DMS114 treated with DMSO at 0.1 percent for 48 hours (cell line): Measurements from ENCODE around the gene NDP.
"Not testable (repeated sequence)": the region's sequence is repeated elsewhere in the genome, so short reads cannot be mapped to it uniquely, and the experiment has no call there.

Experiments used
- DNase-seq: peaks from one replicate; lab custom pipeline; 2025; ENCODE audit not compliant: unreplicated experiment; lab: John Stamatoyannopoulos, UW

The NDP gene

DNA sequence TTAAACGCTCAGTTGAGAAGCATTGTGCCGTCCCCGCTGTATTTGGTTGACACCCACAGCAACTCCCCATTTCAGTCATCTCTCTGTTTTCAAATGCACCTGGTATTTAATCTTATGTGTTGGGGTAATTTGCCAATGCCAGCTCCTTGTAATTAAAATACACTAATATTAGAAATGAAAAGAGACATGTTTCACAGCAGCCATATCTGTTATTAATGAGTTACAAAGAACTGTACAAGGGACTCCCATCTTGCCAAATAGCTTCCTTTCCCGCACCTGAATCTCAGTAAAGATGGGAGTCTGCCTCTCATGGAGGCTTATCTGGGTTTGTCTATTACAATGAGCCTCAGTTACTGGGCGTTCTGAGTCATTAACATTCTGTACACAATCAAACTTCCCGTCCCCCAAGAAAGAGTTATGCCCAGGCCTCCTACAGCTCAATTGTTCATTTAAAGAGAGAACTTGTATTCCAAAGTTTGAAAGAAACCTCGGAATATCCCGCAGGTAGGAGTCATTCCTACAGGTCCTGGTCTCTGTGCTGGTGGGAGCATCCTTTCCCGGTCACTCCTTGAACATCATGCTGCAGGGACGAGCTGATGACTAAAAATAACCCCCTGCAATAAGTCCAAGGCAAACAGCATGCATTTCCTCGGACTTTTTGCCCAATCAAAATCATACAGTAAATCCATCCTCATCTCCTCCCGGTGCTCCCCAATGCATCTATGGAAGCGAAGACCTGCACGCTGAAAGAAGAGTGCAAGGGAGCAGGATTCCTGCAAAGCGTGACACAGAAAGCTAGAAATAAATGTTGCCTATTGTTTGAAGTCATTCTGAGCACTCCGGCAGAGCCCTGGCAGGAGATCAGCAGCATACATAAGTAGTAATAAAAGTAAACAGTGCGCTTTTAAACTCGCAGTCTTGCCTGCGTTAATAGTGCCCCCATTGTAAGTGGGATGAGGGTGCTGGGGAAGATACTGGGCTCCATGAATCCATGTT lies 926 bp downstream of the NDP start:
- DNase-seq = no peak

GRCh38 chrX:43970528-43970927 lies 2.7 kb downstream of the NDP start:
- DNase-seq = no peak

- no peak for DNase-seq
Observed at GRCh38 chrX:43969504-43970501, 3.4 kb downstream of the NDP start.

DNA sequence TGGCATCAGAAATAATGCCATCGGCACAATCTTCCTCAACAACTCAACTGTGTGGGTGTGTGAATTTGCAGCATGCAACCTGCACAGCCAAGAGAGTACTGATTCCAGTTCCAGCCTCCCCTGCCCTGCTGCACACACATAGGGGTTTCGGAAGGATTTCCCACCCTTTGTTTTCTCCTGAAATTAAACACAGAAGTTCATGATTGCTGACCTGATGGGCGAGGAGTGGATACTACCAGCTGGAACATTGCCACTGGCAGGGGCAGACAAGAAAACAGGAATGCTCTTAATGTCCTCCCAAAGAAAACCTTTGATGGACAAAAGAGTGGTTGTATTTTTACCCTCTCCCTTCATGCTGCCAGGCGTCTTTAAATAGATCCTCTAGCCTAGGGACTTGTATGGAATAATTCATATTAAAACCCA lies 4.8 kb downstream of the NDP start:
- DNase-seq = no peak

- DNase-seq = no peak
Observed at GRCh38 chrX:43964936-43965335, 8.3 kb downstream of the NDP start.

GRCh38 chrX:43963726-43964125 lies 9.5 kb downstream of the NDP start:
- DNase-seq = no peak

DNA sequence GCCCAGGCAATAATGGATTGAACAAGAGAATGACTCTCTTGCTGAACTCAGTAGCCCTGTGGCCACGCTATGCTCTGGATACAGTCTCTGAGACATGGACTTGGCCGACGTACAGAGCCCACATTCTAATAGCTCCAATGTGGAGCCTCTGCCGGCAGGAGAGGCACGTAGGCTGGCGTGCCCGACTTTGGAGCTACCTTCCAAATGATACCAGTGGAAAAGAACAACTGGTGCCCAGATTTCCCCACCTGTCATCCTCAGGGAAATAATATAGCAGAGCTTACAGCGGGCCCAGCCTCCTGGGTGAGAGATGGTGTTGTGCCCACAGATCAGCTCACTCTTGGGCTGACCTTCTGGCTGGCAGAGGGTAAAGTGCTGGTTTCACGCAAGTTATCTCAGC lies 10.6 kb downstream of the NDP start:
- DNase-seq = no peak

GRCh38 chrX:43961699-43962098 lies 11.5 kb downstream of the NDP start:
- DNase-seq = no peak

DNA sequence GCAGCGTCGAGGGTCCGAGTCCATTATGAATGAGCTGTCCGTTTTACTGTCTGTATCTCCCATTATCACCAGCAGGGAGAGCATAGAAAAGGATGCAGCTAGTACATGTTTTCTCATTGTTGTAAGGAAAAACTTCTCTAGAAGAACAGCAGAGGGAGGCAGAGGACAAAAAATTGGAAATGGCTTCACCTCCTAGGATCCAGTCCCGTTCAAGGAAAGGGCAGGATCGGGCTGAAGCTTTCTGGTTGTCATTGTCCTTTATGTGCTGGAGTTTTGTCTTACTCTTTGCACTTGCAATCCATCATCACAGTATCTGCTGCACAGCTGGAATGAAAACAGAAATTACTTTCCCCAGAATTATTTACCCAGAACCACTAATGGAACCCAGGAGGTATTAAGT lies 14.7 kb downstream of the NDP start:
- DNase-seq = peak; percentile 84

DNA sequence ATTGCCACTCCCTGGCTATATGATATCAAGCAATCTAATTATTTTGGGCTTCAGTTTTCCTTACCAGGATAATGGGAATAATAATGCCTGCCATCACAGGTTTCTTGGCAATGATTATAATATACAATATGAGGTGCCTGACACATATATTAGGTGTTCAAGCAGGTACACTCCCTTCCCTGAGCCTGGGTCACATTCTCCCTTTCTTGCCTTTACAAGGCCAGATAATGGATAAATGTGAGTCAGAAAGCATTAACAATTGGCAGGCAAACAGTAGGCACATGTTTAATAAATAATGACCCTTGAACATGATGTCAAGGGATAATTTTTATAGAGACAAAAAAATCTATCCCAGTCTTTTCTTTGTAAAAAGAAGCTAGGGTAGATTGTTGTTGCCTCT lies 17.2 kb downstream of the NDP start:
- DNase-seq = no peak

DNA sequence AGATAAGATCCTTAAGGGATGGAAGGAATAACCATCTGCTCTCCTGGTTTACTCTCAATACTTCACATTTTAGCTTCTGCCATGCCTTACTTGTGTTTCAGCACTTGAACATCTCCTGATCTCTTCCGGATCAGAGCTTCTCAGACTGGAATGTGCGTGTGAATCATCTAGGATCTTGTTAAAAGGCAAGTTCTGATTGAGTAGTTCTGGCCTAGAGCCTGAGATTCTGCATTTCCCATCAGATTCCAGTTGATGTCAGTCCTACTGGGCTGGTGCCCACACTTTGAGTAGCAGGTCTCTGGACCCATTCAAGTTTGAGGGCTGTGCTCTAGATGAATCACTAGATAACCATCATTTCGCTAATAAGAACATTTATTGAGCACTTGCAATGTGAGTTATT lies 20.0 kb downstream of the NDP start:
- no peak for DNase-seq

DNA sequence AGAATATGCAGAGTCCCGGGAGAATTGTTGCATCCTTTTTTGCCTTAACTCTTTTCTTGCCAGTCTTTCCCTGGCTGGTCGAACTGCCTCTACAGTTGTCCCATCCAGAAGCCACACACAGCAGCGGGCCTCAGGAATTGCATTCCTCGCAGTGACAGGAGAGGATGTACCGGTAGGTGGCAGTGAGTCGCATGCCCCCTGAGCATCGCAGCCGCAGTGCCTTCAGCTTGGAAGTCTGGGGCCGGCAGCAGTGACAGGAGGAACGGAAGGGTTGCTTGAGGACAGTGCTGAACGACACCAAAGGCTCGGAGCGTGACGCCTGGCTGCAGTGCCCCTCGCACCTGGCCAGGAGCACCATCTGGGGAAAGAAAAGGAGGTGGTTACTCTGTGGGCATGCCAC lies 23.5 kb downstream of the NDP start:
- no peak for DNase-seq

DNA sequence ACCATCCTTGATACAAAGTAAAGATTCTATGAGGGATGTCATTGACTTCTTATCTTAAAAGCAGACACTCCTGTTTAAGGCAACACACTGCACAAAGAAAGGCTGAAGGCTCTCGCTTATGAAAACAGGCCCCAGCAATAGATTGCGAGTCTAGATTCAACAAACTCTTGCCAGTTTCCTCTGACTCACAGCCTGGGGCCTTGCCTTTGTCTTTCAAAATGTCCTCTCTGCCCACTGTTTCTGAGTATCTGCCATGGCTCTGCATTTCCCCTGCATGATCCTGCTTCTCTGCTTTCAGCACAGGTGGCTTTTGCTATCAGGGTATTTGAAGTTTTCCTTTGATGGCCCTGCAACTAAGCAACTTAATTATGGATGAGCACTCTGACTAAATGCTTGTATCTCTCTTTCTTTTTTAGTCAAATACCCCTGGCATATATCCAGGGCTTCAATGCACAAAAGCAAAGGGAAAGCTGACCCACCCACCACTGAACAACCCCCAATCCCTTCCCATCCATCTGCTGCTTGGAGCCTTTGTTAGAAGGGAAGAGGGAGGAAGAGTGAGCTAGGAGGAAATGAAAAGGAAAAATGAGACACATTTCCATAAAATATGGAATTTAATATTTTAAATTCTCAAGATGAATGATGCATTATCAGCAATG lies 32.2 kb downstream of the NDP start:
- DNase-seq = no peak

GRCh38 chrX:43939187-43939926 lies 33.8 kb downstream of the NDP start:
- no peak for DNase-seq

- DNase-seq = not testable (repeated sequence)
Observed at GRCh38 chrX:43922032-43922431, 51.2 kb downstream of the NDP start.

- not testable (repeated sequence) for DNase-seq
Observed at GRCh38 chrX:43910772-43911171, 62.4 kb downstream of the NDP start.

DNA sequence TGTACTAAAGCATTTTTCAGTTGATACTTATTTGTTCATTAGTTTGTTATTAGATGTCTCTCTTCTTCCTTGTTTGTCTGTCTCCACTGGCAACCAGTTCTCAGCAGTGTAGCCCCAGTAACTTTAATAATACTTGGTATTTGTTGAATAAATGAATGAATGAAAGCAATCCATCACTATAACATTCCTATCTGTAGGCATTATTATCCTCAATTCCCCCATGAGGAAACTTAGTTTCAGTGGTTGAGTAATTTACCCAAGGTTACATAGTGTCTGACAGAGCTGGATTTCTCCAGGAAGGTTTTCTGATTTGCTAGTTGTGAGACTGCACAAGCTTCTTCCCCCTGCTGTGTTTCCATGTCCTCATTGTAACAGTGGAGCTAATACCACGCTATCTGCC lies 63.2 kb downstream of the NDP start:
- no peak for DNase-seq

GRCh38 chrX:43909141-43909540 lies 64.0 kb downstream of the NDP start:
- DNase-seq = no peak

- DNase-seq = no peak
Observed at GRCh38 chrX:43899878-43900815, 73.0 kb downstream of the NDP start.
